Vagina (tissue), 2 donors: ENCODE results near the gene PCBP3.

ENCODE experiments used
- CTCF ChIP-seq, 3 experiments: fragments of 450-650 bp in 2 of 3; fragments of 200-600 bp in 1 of 3; sonication (generic) in 1 of 3; IDR thresholded peaks; one replicate each; pipeline ENCODE4 v1.5.1; 2017 to 2019; ENCODE audit warnings: antibody characterized with exemption in 3 of 3, mild to moderate bottlenecking in 2 of 3, moderate library complexity in 2 of 3
- POLR2AphosphoS5 ChIP-seq, 2 donors: sonication (generic); formaldehyde crosslinking; IDR thresholded peaks; one replicate each; pipeline ENCODE4 v1.9.0; 2017; ENCODE audit warnings: antibody characterized with exemption in 2 of 2, mild to moderate bottlenecking in 2 of 2, low read depth in 1 of 2; ENCODE audit not compliant: insufficient read depth in 1 of 2

GRCh38 chr21:45623436-45623835 lies 20.1 kb upstream of the PCBP3 start:
- TF ChIP-seq POLR2AphosphoS5 (IDR thresholded peaks at IDR 0.05; ENCODE audit: insufficient read depth in 1 of 2, low read depth in 1 of 2) (no peak), CTCF (IDR thresholded peaks at IDR 0.05) (no peak)
